Liver (tissue), 9 donors: ENCODE data around the gene FAM118A. TPM values are rescaled to one million over a fixed set of nuclear protein-coding genes. Genes with fewer than 3 reads are reported as not detected.

Source experiments
- DNase-seq: peaks from one replicate; pipeline ENCODE4 v3.0.0-alpha.2; 2017; ENCODE audit warnings: low spot score
- H3K27ac ChIP-seq, 2 donors: one replicate each; pipeline ENCODE4 v1.7.0; 2013; ENCODE audit warnings: inconsistent platforms in 2 of 2, low read length in 2 of 2, control low read depth in 1 of 2, low read depth in 1 of 2, mild to moderate bottlenecking in 1 of 2
- H3K27me3 ChIP-seq, 4 donors: one replicate each; pipeline versions ENCODE4 v1.6.1 to v1.7.0; 2013; ENCODE audit warnings: low read length in 3 of 4, inconsistent platforms in 1 of 4, mild to moderate bottlenecking in 1 of 4, moderate library complexity in 1 of 4; ENCODE audit not compliant: control insufficient read depth in 4 of 4, insufficient read depth in 4 of 4
- H3K36me3 ChIP-seq, 4 donors: one replicate each; pipeline versions ENCODE4 v1.6.1 to v1.7.0; 2013; ENCODE audit warnings: low read length in 3 of 4, mild to moderate bottlenecking in 3 of 4, low read depth in 1 of 4, moderate library complexity in 1 of 4; ENCODE audit not compliant: control insufficient read depth in 4 of 4, insufficient read depth in 3 of 4
- H3K4me1 ChIP-seq, 4 donors: one replicate each; pipeline versions ENCODE4 v1.6.1 to v1.7.0; 2013; ENCODE audit warnings: low read length in 3 of 4, mild to moderate bottlenecking in 3 of 4, moderate library complexity in 1 of 4; ENCODE audit not compliant: control insufficient read depth in 4 of 4, insufficient read depth in 4 of 4
- H3K4me3 ChIP-seq, 3 donors: one replicate each; pipeline versions ENCODE4 v1.6.1 to v1.7.0; 2013; ENCODE audit warnings: low read length in 3 of 3, control low read depth in 1 of 3, low read depth in 1 of 3, mild to moderate bottlenecking in 1 of 3
- H3K9ac ChIP-seq, 2 donors: one replicate each; pipeline ENCODE4 v1.7.0; 2013; ENCODE audit warnings: low read length in 2 of 2, mild to moderate bottlenecking in 2 of 2, moderate library complexity in 2 of 2, control low read depth in 1 of 2, low read depth in 1 of 2
- H3K9me3 ChIP-seq, 4 donors: one replicate each; pipeline versions ENCODE4 v1.6.1 to v1.7.0; 2013; ENCODE audit warnings: low read length in 3 of 4; ENCODE audit not compliant: control insufficient read depth in 4 of 4
- ATF3 ChIP-seq: IDR thresholded peaks from 2 replicates; pipeline ENCODE4 v1.6.1; 2016; ENCODE audit warnings: antibody characterized with exemption
- FOXA1 ChIP-seq: IDR thresholded peaks from 2 replicates; pipeline ENCODE4 v1.6.1; 2016; ENCODE audit warnings: antibody characterized with exemption
- FOXA2 ChIP-seq: IDR thresholded peaks from 2 replicates; pipeline ENCODE4 v1.6.1; 2016; ENCODE audit warnings: antibody characterized with exemption
- GABPA ChIP-seq, 2 donors: IDR thresholded peaks in 1 of 2; conservative IDR thresholded peaks in 1 of 2; 2 replicates each; pipeline ENCODE4 v1.6.1; 2016; ENCODE audit warnings: antibody characterized with exemption in 2 of 2, mild to moderate bottlenecking in 1 of 2, moderate library complexity in 1 of 2
- HNF4A ChIP-seq, 2 donors: conservative IDR thresholded peaks; 2 replicates each; pipeline ENCODE4 v1.6.1; 2016; ENCODE audit warnings: antibody characterized with exemption in 2 of 2, mild to moderate bottlenecking in 2 of 2
- JUND ChIP-seq, 2 donors: IDR thresholded peaks; 2 replicates each; pipeline ENCODE4 v1.6.1; 2016; ENCODE audit warnings: antibody characterized with exemption in 2 of 2
- MAX ChIP-seq: IDR thresholded peaks from 2 replicates; pipeline ENCODE4 v1.6.1; 2016; ENCODE audit warnings: antibody characterized with exemption
- NR2F2 ChIP-seq: IDR thresholded peaks from 2 replicates; pipeline ENCODE4 v1.6.1; 2016; ENCODE audit warnings: antibody characterized with exemption
- RAD21 ChIP-seq, 2 donors: IDR thresholded peaks; 2 replicates each; pipeline ENCODE4 v1.6.1; 2016; ENCODE audit warnings: antibody characterized with exemption in 2 of 2, mild to moderate bottlenecking in 2 of 2
- REST ChIP-seq: IDR thresholded peaks from 2 replicates; pipeline ENCODE4 v1.6.1; 2016; ENCODE audit warnings: antibody characterized with exemption, mild to moderate bottlenecking
- RXRA ChIP-seq, 2 donors: IDR thresholded peaks; 2 replicates each; pipeline ENCODE4 v1.6.1; 2017 to 2018; ENCODE audit warnings: antibody characterized with exemption in 2 of 2, mild to moderate bottlenecking in 1 of 2
- SP1 ChIP-seq: IDR thresholded peaks from 2 replicates; pipeline ENCODE4 v1.6.1; 2018; ENCODE audit warnings: antibody characterized with exemption, mild to moderate bottlenecking
- TAF1 ChIP-seq: conservative IDR thresholded peaks from 2 replicates; pipeline ENCODE4 v1.6.1; 2016; ENCODE audit warnings: antibody characterized with exemption, mild to moderate bottlenecking
- YY1 ChIP-seq: IDR thresholded peaks from 2 replicates; pipeline ENCODE4 v1.6.1; 2016; ENCODE audit warnings: antibody characterized with exemption, mild to moderate bottlenecking
- ZBTB33 ChIP-seq: IDR thresholded peaks from 2 replicates; pipeline ENCODE4 v1.6.1; 2016; ENCODE audit warnings: antibody characterized with exemption
- WGBS: extraction: QIAGEN DNeasy Blood & Tissue Kit; methylation state at CpG from one replicate; pipeline ENCODE4 v1.1.7; 2013; 5-methylcytosine and 5-hydroxymethylcytosine counted together
- polyA plus RNA-seq, 2 donors: library from polyadenylated mRNA; stranded (reverse) in 1 of 2; unstranded in 1 of 2; fragments of 200-250 nt in 1 of 2; fragments of >200 nt in 1 of 2; fragmentation: Nextera tagmentation in 1 of 2; extraction: Ambion mirVana in 1 of 2; gene quantifications; one replicate each; pipeline versions ENCODE4 v1.2.1 to v1.2.3, GENCODE V29; 2013 to 2015
- total RNA-seq, 2 donors: library from RNA; depleted of rRNA; stranded (reverse); fragments of >200 nt; gene quantifications; one replicate each; pipeline ENCODE4 v1.2.3, GENCODE V29; 2014
- donor health status: healthy.
- donor health status: healthy.
- donor health status: healthy.
- donor health status: healthy.
- donor health status: healthy.

FAM118A gene
- total and polyA plus RNA-seq, 4 donors, result 4.7 to 36.0 (median 5.6) TPM

GRCh38 chr22:45268958-45269844 lies 40.5 kb upstream of the FAM118A start (continued):
- TF ChIP-seq JUND (IDR thresholded peaks at IDR 0.05), result no peak
- TF ChIP-seq MAX, result no peak
- TF ChIP-seq ATF3, result no peak

- H3K27ac ChIP-seq, result no peak overlapping the region
- DNase-seq, result no peak
- H3K4me1 ChIP-seq, result peaks cover 3 to 11% (median 6%) of the 10 kb centered on the region in 4 donors
- no peak overlapping the region for H3K4me3 ChIP-seq
- no peak for TF ChIP-seq RXRA (IDR thresholded peaks at IDR 0.05)
- TF ChIP-seq TAF1, result no peak
- no peak for TF ChIP-seq HNF4A (conservative IDR thresholded peaks at IDR 0.05)
- TF ChIP-seq FOXA2, result no peak
- TF ChIP-seq ZBTB33, result no peak
- no peak for TF ChIP-seq NR2F2
- TF ChIP-seq JUND (IDR thresholded peaks at IDR 0.05), result no peak
- TF ChIP-seq RAD21 (IDR thresholded peaks at IDR 0.05), result no peak
- no peak overlapping the region for H3K9ac ChIP-seq
- 88% methylated on average over 16 of the region's 16 CpGs for WGBS
- no peaks in the 10 kb centered on the region for H3K9me3 ChIP-seq
- H3K36me3 ChIP-seq, result no peaks in the 10 kb centered on the region
- H3K27me3 ChIP-seq, result no peaks in the 10 kb centered on the region
Measured at GRCh38 chr22:45270095-45271020, 39.4 kb upstream of the FAM118A start.

GRCh38 chr22:45271667-45272201 lies 38.0 kb upstream of the FAM118A start:
- H3K4me1 ChIP-seq, result peaks cover 3 to 11% (median 6%) of the 10 kb centered on the region in 4 donors

More at GRCh38 chr22:45271667-45272201, 38.0 kb upstream of the FAM118A start:
- no peaks in the 10 kb centered on the region for H3K27me3 ChIP-seq
- no peak for DNase-seq
- no peak overlapping the region for H3K9ac ChIP-seq
- peak overlapping the region; percentile 28 to 54 for H3K27ac ChIP-seq
- H3K36me3 ChIP-seq, result no peaks in the 10 kb centered on the region
- TF ChIP-seq ATF3 (no peak), REST (no peak), MAX (no peak), RXRA (IDR thresholded peaks at IDR 0.05) (peak; percentile 61 to 67), TAF1 (no peak), FOXA1 (no peak), GABPA (IDR thresholded peaks at IDR 0.05 in 1 of 2, conservative IDR thresholded peaks at IDR 0.05 in 1 of 2) (no peak), FOXA2 (no peak), JUND (IDR thresholded peaks at IDR 0.05) (no peak), ZBTB33 (no peak), YY1 (no peak), RAD21 (IDR thresholded peaks at IDR 0.05) (peak in 1 of 2 donors; percentile 44), SP1 (peak; percentile 72), NR2F2 (peak; percentile 61)
- no peaks in the 10 kb centered on the region for H3K9me3 ChIP-seq
- 71% methylated on average over 13 of the region's 13 CpGs for WGBS
- no peak overlapping the region for H3K4me3 ChIP-seq
